IMR-90 (cell line): ENCODE data around the gene TBX4.

Source experiments
- BHLHE40 ChIP-seq: fragments of 150-350 bp; IDR thresholded peaks from 2 replicates; pipeline ENCODE4 v1.6.1; 2016; ENCODE audit warnings: mild to moderate bottlenecking, low read depth, low read length
- MAZ ChIP-seq: IDR thresholded peaks from 2 replicates; pipeline ENCODE4 v1.6.1; 2012; ENCODE audit warnings: low read depth, mild to moderate bottlenecking, low read length, improper control_type of control experiment, moderate library complexity, borderline replicate concordance
- MXI1 ChIP-seq: IDR thresholded peaks from 2 replicates; pipeline ENCODE4 v1.6.1; 2012; ENCODE audit warnings: low read depth, mild to moderate bottlenecking, low read length, moderate library complexity, borderline replicate concordance
- POLR2A ChIP-seq: IDR thresholded peaks from 2 replicates; pipeline ENCODE4 v1.6.1; 2012; ENCODE audit warnings: mild to moderate bottlenecking, low read depth, low read length
- USF2 ChIP-seq: fragments of 150-350 bp; IDR thresholded peaks from 2 replicates; pipeline ENCODE4 v1.6.1; 2017; ENCODE audit warnings: mild to moderate bottlenecking, antibody characterized with exemption, low read length, low read depth
- TF ChIP-seq, protein P1 (sequence below): conservative IDR thresholded peaks from 2 replicates; pipeline ENCODE4 v1.5.1; 2012; ENCODE audit warnings: mild to moderate bottlenecking, low read depth, low read length, improper control_type of control experiment

- TF ChIP-seq, protein P1, sequence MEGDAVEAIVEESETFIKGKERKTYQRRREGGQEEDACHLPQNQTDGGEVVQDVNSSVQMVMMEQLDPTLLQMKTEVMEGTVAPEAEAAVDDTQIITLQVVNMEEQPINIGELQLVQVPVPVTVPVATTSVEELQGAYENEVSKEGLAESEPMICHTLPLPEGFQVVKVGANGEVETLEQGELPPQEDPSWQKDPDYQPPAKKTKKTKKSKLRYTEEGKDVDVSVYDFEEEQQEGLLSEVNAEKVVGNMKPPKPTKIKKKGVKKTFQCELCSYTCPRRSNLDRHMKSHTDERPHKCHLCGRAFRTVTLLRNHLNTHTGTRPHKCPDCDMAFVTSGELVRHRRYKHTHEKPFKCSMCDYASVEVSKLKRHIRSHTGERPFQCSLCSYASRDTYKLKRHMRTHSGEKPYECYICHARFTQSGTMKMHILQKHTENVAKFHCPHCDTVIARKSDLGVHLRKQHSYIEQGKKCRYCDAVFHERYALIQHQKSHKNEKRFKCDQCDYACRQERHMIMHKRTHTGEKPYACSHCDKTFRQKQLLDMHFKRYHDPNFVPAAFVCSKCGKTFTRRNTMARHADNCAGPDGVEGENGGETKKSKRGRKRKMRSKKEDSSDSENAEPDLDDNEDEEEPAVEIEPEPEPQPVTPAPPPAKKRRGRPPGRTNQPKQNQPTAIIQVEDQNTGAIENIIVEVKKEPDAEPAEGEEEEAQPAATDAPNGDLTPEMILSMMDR, result no peak
- TF ChIP-seq MXI1 (no peak), POLR2A (no peak), USF2 (no peak), MAZ (no peak), BHLHE40 (no peak)
These were observed 37.7 kb downstream of the TBX4 start for GRCh38 chr17:61489719-61490490.
